Measurements from ENCODE around the gene RNF223. TPM values are rescaled to one million over a fixed set of nuclear protein-coding genes. Genes with fewer than 3 reads are reported as not detected.
A peak's percentile ranks its signal among the peaks of the same experiment; 100 is the strongest.

The RNF223 gene
- total and polyA plus RNA-seq, 2 of the 8 experiments (the other 6 are each of a cell fraction or from before 2014, with no cell fraction given) = not detected

DNA sequence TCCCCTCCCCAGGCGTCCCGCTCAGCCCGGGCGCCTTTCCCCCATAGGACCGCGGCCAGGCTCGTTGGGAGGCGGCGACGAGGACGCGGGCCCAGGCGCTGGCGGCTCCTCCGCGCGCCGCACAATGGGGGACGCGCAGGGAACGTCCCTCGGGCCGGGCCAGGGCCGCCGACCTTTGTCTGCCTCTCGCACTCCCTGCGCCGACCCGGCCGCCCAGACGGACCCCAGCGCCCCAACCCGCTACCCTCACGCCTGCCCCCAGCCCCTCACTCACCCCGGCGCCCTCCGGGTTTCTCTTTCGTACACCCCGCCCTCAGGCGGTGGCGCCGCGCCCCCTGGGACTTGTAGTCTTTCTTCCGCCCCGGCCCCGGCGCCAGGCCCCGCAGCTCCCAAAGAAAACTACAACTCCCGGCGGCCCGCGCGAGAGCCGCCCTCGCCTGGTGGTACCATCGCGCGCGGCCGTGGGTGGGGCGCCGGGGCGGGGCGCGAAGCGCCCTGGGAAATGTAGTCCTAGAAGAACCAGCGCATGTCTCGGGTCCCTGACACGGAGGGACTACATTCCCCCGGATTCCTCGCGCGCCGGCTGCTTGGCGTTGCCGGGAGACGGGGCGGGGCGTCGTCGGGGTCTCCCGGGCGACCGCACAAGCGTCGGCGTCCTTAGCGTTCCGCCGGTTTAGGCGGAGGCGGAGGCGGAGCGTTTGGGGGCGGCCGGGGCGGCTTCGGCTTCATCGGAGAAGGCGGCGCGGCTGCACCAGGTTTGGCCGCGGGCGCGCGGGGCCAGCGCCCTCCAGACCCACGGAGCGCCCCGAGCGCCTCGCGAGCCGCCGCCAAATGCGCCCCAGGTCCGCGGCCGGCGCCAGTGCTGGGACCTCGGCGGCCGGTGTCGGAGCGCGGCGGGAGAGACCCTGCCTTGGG lies 41.9 kb upstream of the RNF223 start, which contains the start of gene C1orf159 (continued):
- TF ChIP-seq SUZ12 (IDR thresholded peaks at IDR 0.05; ENCODE audit: low read length) (peak; percentile 45; the same call in 1 of the 2 replicates), SAP30 (IDR thresholded peaks at IDR 0.05; ENCODE audit: insufficient read depth, insufficient replicate concordance, low read length) (no peak), HDAC2 (IDR thresholded peaks at IDR 0.05; ENCODE audit: borderline replicate concordance in 1 of 2, low read depth in 2 of 2, low read length in 2 of 2) (no peak), ATF3 (IDR thresholded peaks at IDR 0.05; ENCODE audit: insufficient read depth, low read depth, low read length) (peak; percentile 54; the same call in 1 of the 2 replicates), KDM4A (IDR thresholded peaks at IDR 0.05; ENCODE audit: low read depth, low read length, severe bottlenecking) (peak; percentile 72), SIN3A (conservative IDR thresholded peaks at IDR 0.05 in 1 of 2, IDR thresholded peaks at IDR 0.05 in 1 of 2; ENCODE audit: low read depth in 1 of 2, low read length in 2 of 2) (peak; percentile 85 to 99; a peak in 3 of 4 replicates), TAF1 (IDR thresholded peaks at IDR 0.05; ENCODE audit: low read depth, low read length) (no peak), TEAD4 (IDR thresholded peaks at IDR 0.05; ENCODE audit: low read depth, low read length) (peak; percentile 70), KDM5A (IDR thresholded peaks at IDR 0.05; ENCODE audit: low read length) (no peak), ZNF274 (IDR thresholded peaks at IDR 0.05; ENCODE audit: borderline replicate concordance, extremely low read depth, low read length) (no peak), RNF2 (IDR thresholded peaks at IDR 0.05; ENCODE audit: borderline replicate concordance, low read depth, low read length, missing control alignments, poor library complexity, severe bottlenecking) (no peak), RBBP5 (IDR thresholded peaks at IDR 0.05; ENCODE audit: borderline replicate concordance, low read depth, low read length) (no peak), BCL11A (IDR thresholded peaks at IDR 0.05; ENCODE audit: low read depth in 2 of 2, low read length in 2 of 2) (no peak), CEBPB (IDR thresholded peaks at IDR 0.05; ENCODE audit: low read depth, low read length) (no peak), NRF1 (IDR thresholded peaks at IDR 0.05; ENCODE audit: low read depth, low read length) (no peak), MAFK (IDR thresholded peaks at IDR 0.05; ENCODE audit: low read depth, low read length) (no peak), TBP (IDR thresholded peaks at IDR 0.05; ENCODE audit: low read depth, low read length) (no peak), GTF2F1 (IDR thresholded peaks at IDR 0.05; ENCODE audit: borderline replicate concordance, low read depth, low read length) (no peak), EGR1 (IDR thresholded peaks at IDR 0.05; ENCODE audit: borderline replicate concordance, low read depth, low read length) (peak; percentile 67), SIRT6 (IDR thresholded peaks at IDR 0.05; ENCODE audit: low read length) (no peak), CHD1 (IDR thresholded peaks at IDR 0.05; ENCODE audit: low read depth, low read length) (no peak), NANOG (IDR thresholded peaks at IDR 0.05; ENCODE audit: insufficient read depth, low read depth, low read length, poor library complexity, severe bottlenecking) (no peak)

Data from H1 (cell line).